GM19455 (cell line): ENCODE results near the gene TMEM185B.
"Not testable (repeated sequence)": the region's sequence is repeated elsewhere in the genome, so short reads cannot be mapped to it uniquely, and the experiment has no call there.

Experiments
- ATAC-seq: cut with Tn5 transposase; IDR thresholded peaks from one replicate; pipeline ENCODE4 v1.9.1; 2021; ENCODE audit not compliant: unreplicated experiment

Gene TMEM185B

DNA sequence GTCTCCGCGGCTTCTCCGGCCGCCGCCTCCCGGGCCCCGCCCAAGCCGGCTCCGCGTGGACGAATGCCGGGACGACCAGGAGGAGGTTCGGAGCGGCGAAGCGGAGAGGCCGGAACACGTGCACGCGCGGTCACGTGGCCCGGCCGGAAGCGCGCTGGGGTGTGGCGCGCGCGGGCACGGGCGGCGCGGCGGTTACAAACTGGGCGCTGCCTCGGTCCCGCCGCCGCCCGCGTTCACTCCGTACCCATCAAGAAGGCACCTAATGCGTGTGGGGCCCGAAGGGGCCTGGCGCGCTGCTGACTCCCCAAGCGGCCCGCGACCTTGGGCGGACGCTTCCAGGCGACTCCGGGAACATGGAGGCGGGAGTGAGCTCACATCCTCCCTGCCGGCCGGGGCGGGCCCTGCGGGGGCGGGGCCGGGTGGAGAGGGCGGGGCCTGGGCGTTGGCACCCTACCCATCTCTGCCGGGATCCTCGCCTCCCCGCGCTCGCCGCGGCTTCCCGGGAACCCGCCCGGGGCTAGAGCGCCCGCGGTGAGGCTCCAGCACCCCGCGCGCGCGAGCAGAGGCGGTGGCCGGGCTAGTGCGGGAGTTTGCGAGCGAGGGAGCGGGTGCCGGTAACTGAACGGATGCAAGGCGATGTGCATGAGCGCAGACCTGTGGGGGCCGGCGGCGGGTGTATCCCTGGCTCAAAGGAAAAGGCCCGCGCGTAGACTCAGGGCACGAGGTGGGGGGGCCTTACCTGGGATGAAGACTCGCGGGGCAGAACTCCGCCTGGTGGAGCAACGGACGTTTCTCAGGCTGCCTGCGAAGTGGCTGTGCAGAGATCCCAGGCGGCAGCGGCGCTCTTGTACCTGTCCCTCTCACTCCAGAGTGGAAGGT, at the start of gene TMEM185B:
TMEM185B (minus strand) TSS at position 367 of the 879 bp plus-strand sequence. CDS start 424 bp downstream, outside the sequence.
- ATAC-seq: peak; percentile 92

GRCh38 chr2:120271711-120272379, 48.6 kb upstream of the TMEM185B start:
- ATAC-seq: no peak

DNA sequence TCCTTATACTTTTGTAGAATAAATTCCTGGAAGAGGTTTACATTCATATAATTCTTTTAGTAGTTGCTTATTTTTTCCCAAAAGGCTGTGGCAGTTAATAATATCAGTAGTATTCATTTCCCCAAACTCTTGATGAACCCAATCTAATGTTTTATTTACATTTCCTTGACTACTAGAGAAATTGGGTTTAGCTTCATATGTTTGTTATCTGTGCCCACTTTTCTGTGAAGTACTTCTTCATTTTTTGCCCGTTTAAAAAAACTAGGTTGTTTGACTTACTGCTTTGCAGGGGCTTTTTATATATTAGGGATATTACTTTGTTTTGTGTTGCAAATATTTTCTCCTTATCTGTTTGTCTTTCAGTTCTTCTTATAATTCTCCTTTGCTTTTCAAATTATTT, 46.6 kb upstream of the TMEM185B start:
- ATAC-seq: no peak

- no peak for ATAC-seq
Observed at GRCh38 chr2:120269076-120269744, 46.0 kb upstream of the TMEM185B start.

DNA sequence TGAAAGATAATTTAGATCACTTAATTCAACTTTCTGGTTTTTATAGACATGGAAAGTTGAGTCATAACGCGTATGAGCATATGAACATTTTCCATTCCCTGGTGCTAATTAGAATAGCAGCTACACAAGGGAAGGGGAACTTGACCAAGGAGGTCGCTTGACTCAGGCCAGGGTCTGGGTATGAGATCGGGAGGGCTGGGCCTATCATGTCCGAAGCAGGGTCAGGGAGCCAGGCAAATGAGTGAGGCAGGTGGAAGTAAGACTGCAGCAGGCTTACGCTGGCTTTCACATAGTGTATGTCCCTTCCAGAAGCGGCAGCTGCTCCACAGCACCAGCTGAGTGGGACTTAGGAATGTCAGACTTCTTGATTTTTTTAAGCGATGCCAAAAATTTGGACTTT, 44.1 kb upstream of the TMEM185B start:
- no peak for ATAC-seq

- no peak for ATAC-seq
Observed at GRCh38 chr2:120265006-120265405, 41.8 kb upstream of the TMEM185B start.

DNA sequence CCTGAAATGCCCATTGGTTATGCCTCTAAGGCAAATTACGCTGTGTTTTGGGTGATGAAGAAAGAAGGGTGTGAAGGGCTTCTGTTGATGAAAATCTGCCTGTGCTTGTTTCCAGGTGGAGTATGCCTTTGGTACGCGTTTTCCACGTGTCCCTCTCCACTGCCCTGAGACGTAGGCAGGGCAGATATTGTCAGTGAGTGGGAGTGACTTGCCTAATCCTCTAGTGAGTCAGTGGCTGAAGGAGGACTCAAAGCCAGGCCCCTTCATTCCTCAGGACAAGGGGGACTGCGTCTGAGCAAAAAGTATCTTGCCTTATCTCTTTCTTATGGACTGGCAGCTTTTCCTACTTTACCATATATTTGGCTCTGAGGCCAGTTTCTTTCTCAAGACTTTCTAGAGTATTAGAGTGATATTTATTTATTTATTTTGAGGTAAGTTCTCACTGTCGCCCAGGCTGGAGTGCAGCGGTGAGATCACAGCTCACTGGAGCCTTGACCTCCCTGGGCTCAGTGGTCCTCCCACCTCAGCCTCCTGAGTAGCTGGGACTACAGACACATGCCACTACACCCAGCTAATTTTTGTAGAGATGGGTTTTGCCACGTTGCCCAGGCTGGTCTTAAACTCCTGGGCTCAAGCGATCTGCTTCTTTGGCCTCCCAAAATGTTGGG, 39.7 kb upstream of the TMEM185B start:
- ATAC-seq: no peak

- no peak for ATAC-seq
Observed at GRCh38 chr2:120262150-120262549, 39.0 kb upstream of the TMEM185B start.

DNA sequence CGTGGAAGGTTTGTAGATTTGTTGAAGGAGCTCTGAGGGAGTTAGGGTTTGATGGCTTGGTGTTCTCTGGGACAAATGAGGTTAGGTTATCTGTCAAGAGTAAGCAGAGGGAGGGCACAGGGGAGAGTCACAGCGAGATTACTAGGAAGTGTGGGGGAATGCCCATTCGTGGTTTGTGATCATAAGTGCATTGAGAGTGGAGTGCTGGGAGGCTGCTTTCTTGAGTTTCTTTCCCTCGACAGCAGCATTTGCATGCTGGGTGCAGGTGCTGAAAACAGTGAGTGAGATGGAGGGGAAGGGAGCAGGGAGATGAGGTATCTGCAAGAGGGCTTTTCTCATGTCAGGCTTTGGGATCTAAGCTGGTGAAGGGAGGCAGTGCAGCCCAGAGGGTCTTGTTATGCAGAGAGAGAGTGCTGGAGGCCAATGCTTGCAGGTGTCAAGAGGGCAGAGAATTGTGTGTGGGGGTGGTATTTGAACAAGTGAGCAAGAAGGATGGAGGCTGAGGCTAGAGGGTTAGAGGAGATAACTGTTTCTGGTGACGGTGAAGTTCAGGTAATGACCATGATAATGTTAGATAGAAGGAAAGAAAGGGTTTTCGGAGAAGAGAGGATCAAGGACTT, 38.3 kb upstream of the TMEM185B start:
- ATAC-seq: peak; percentile 78

DNA sequence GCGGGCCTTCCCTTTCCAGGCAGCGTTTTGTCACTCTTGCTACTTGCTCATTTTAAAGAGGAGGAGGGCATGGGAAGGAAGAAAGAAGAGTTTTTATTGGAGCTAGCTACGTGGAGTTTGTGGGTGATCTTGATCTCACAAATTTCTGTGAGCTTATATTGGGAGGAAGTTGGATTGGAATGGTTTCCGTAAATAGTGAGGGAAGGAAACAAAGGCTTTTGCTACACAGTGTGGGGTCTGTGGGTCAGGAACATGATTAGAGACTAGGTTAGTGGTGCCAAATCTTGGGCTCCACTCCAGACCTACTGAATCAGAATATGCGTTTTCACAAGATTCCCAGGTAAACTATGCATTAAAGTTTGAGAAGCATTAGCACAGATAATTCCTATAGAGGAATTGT, 37.5 kb upstream of the TMEM185B start:
- no peak for ATAC-seq

DNA sequence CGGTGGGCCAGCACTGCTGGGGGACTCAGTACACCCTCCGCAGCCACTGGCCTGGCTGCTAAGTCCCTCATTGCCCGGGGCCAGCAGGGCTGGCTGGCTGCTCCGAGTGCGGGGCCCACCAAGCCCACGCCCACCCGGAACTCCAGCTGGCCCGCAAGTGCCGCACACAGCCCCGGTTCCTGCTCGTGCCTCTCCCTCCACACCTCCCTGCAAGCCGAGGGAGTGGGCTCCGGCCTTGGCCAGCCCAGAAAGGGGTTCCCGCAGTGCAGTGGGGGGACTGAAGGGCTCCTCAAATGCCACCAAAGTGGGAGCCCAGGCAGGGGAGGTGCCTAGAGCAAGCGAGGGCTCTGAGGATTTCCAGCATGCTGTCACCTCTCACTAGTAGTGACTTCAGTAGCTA, 36.7 kb upstream of the TMEM185B start:
- not testable (repeated sequence) for ATAC-seq

GRCh38 chr2:120258196-120258595, 35.0 kb upstream of the TMEM185B start:
- ATAC-seq: no peak

GRCh38 chr2:120257522-120257921, 34.3 kb upstream of the TMEM185B start:
- no peak for ATAC-seq

DNA sequence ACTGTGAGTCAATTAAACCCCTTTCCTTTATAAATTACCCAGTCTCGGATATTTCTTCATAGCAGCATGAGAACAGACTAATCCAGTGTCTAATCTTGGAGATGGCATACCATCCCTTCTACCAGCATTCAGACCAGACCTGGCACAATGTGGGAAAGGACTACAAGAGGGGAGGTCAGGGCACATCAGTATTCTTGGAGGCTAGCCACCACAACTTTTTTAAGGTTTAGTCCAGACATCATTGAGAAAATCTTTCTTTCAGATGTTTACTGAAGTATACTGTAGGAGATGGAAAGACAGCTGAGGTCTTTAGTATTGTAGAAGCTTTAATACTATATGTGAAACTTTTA, 33.4 kb upstream of the TMEM185B start:
- no peak for ATAC-seq

DNA sequence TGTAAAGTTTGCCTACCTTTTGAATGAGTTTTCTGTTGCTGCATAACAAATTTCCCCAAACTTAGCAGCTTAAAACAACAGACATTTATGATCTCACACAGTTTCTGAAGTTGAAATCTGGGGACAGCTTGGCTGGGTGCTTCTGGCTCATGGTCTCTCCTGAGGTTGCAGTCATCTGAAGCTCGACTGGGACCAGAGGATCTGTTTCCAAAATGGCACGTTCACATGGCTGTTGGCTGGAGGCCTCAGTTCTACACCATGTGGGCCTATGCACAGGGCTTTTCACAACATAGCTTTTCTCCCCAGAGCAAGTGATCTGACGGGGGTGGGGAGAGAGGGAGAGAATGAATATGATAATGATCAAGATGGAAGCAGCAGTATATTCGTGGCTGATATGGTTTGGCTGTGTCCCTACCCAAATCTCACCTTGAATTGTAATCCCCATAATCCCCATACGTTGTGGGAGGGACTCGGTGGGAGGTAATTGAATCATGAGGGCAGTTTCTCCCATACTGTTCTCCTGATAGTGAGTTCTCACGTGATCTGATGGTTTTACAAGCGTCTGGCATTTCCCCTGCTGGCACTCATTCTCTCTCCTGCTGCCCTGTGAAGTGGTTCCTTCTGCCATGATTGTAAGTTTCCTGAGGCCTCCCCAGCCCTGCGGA, 32.9 kb upstream of the TMEM185B start:
- ATAC-seq: no peak

DNA sequence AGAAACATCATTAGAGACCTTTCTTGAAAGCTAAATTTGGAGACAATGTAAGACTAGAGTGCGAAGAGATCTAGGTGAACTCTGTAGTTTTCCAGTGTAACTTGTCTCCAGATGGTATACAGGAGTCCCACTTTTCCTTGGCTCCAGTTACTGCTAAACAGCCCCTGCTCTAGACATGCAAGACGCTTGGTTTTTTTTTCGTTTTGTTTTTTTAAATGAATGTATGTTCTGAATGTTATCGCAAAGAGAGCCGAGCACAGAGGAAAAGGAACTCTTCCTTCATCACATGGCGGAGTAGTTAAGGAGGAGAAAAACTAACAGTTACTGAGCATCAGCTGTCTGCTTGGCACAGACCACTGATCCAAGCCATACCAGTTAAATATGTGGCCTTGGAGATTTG, 31.9 kb upstream of the TMEM185B start:
- no peak for ATAC-seq

DNA sequence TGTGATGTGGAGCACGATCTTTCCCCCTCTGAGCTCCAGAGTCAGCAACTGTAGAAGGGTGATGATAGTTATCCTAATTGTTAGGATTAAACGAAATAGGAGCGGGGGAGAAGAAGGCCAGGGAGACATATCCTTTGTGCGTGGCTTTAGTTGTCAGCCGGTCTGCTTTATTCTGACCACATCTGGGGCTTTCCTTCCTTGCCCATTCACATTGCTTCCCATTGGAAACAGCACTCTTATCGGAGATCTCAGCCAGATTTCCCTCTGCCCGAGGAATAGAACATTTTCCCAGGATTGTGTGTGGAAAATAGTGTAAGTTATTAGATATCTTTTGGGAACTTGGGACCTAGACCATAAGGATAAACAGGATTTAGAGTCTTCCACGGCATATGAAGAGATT, 31.0 kb upstream of the TMEM185B start:
- ATAC-seq: no peak

DNA sequence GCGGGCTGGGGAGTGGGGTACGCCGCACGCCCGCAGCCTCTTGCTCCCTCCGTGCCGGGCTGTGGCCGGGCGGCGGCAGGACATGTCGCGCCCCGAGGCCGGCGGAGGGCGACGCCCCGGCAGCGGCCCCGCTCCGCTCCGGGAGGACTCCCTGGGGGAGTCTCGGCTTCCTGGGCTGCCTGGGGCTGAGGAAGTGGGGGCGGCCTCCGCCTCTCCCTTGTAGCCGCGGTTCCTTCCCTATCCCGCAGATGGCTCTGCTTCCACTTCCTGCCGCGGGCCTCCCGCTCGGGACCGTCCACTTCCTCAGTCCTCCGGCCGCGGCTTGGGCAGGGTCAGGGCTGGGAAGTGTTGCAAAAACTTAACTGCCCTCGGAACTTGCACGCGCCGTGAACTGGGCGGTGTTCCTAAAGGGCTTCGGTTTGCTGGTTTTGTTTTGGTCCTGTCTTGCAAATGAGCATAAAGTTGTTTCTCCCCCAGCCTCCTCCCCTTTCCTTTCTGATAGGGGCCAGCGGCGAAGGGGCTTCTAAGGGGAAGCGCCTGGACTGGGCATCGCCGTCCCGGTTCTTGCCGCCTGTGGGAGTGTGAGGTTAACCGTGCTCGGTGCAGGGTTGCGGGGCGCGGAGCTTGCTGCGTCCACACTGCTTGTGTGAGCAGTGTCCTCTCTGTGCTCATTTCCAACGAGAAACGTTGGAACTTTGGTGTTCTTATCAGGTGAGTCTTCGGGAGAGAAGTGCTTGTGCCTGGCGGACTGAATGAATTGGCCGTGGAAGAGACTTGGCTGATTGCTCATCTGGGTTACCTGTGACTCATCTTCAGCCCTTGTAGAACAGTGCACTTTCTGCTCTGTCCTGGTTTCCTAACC, 30.1 kb upstream of the TMEM185B start:
- peak; percentile 38 for ATAC-seq

DNA sequence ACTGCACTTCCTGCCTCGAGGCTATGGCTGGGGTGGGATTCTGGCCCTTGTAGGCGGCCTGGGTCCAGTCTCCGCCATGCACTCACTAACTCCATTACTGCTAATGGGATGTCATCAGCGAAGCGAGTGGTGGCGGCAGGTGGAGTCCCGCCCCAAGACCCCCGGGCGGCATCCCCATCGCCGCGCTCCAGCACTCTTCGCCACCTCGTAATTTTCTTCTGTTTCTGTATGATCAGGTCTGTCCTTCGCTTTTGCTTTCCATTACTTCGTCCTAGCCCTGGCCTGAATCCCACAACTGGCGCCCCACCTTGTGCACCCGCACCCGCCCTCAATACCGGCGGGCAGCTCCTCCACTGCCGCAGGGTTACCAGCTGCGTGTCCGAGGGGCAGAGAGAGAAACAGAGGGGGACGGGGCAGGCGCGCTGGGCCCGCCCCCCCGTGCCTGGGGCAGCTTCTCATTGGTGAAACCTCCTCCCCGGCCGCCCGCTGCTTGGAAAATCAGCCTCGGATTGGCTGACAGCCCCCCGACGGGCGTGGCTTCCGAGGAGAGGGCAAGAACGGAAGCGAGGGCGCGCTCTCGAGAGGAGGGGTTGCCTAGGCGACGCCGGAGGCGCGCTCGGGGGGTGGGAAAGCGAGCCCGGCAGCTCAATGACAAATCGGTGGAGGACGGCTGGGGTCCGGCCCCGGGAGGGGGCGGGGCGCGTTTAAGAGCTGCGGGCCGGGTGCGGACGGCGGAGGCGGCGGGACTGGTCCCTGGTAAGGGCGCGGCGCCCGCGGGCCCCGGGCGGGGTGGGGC, 29.2 kb upstream of the TMEM185B start, which contains the start of gene RALB:
RALB (plus strand) TSS at position 628 of the 796 bp plus-strand sequence. CDS start 25,813 bp downstream, outside the sequence.
- peak; percentile 93 for ATAC-seq
